Dedifferentiated amniotic fluid mesenchymal stem cell (primary cell): Measurements from ENCODE around the gene PACS2.

Experiments used
- DNase-seq: peaks from one replicate; pipeline ENCODE4 v3.0.0-alpha.2; 2016; ENCODE audit errors: extremely low spot score

The PACS2 gene

DNA sequence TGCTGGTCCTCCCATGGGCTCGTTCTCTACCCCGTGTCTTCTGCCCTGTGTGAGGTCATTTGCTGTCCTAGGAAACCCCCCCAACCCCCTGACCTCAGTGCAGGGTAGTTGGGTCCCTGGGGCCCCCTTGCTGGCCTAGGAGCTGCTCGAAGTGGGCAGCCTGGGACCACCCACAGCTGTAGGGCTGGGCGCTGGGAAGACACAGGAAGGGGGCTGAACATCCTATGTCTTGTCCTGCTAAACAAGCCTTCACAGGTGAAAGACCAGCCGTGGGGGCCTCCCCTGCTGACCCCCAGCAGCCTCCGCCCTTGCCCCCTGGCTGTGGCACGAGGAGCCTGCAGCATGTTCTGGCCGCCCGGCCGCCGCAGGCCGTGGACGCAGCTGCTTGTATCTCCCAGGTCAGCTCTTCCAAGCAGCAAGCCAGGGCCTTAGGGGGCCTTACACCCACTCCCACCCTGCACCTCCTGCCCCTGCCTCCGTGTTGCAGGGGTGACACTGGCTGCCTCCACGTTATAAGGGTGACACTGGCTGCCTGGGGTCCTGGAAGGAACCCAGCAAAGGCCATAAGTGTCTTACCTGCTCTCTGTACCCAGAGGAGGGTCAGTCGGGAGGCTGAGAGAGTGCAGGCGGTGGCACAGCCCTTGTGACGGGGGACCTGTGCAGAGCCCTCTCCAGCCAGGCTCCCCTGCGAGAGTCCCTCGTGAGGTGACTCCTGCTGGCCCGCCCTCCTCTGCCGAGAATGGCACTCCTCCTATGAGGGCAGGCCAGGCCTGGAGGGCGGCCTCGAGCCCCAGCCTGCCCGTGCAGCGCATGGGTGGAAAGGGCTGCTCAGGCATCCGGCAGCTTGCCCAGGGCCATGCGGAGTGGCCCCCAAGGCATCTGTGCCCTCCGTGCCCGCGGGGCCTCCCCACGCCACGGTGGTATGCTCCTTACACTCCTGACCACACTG, 72.3 kb downstream of the PACS2 start:
- no peak for DNase-seq

DNA sequence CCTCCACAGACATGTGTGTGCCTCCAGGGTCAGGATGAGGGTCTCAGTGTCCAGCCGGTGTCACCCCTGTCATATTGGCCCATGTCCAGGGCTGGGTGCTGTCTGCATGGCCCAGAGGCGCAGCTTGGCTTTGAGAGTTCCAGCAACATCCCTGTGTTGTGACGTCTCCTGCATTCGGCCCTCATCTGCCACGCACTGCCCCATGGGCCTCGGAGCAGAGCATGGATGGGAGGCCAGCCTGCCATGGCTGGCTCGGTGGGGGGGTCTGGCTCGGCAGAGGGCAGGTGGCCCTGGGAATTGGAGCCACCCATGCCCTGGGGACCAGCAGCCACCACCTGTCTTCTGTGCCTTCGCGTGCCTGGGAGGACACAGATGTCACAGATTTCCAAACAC, 73.0 kb downstream of the PACS2 start:
- no peak for DNase-seq

DNA sequence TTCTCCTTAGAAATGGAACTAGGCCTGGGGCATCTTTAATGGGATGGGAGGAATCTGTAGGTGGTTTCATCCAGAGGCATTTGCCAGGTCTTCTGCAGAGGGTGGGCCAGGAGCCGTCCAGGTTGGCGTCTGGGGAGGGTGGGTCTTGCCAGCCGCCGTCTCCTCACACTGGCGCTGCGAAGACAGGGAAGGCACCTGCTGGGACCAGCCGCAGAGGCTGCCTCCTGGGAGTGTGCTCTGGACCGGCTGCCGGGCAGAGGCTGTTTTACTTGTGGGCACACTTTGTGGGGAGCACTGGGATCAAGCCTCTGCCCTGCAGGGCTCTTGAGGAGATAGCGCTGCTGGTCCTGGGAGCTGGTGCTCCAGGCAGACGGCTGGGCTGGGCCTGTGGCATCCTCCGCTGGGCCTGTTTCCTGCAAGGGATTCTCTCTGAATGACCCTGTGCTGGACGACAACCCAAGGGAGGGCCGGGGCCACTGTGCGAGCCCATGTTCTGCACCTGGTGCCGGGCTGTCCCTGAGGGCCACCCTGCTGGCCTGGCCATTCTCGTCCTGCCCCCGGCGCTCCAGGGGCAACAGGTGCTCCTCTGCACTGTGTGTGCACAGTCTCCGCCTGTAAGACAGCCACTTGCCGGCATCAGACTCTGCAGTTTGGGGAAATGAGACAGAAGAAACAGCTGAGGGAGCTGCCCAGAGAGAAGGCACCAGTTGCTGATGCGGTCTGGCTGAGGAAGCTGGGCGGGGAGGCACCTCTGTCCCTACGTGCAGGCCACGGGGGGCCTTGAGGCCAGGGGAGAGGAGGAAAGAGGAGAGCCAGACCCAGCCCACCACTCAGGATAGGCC, 73.8 kb downstream of the PACS2 start:
- no peak for DNase-seq

DNA sequence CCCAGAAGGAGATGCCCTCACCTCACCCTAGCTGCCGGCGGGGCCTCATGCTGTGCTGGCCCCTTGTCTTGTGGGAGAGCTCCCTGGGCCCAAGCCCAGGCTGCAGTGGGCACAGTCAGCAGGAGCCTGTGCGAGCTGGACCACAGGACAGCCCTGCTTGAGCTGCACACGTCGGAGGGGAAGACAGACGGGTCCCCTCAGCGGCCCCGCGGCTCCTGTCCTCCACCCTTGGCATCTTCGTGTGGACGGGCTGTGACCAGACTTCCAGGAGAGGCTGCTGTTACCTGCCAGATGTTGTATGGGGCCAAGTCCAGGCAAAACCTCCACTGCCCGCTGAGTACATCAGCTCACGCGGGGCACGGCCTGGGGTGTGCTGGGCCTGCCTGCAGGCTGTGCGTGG, 74.4 kb downstream of the PACS2 start:
- no peak for DNase-seq

GRCh38 chr14:105389534-105389933, 75.0 kb downstream of the PACS2 start:
- DNase-seq: no peak

- no peak for DNase-seq
Measured at GRCh38 chr14:105389976-105390848, 75.7 kb downstream of the PACS2 start.

DNA sequence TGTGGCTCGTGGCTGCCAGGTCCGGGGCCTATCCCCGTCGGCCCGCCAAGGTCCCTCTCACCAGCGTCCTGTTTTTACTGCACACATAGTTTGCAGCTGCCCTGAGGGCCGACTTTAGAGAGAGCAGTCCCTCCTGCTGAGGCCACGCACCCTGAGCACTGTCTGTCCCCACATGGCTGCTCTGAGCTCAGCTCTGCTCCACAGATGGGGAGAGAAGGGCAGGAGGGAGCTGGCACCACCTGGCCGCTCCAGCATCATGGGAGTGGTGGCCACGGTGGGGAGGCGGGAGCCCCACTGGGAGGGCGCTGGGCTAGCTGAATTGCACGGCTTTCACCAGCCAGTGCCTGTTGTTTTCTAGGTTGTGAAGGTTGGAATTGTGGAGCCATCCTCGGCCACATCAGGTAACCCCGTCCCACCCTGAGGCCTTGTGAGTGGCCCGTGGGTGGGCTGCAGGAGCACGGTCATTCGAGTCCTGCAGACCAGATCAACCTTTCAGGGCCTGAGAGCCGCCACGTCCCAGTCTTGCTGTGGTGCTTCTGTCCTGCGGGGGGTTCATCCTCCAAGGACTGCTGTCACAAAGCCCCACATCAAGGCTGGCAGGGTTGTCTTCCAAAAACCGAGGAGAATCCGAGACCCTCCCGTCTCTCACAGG, 76.4 kb downstream of the PACS2 start:
- DNase-seq: no peak

DNA sequence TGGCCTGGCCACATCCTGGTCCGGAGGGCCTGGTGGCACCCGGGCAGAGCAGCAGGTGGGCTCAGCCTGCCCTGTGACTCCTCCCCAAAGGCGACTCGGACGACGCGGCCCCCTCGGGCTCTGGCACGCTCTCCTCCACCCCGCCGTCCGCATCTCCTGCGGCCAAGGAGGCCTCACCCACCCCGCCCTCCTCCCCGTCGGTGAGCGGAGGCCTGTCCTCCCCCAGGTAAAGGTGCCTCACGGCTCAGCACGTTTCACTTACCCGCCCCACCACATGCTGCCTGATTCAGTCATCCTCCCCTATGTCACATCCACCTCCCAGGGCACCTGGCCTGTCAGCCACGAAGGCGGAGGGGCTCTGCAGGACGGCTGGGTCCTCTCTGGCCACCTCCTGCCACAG, 77.0 kb downstream of the PACS2 start:
- DNase-seq: no peak

- DNase-seq: no peak
Measured at GRCh38 chr14:105392131-105393090, 77.9 kb downstream of the PACS2 start.

- no peak for DNase-seq
Measured at GRCh38 chr14:105393151-105393550, 78.6 kb downstream of the PACS2 start.

DNA sequence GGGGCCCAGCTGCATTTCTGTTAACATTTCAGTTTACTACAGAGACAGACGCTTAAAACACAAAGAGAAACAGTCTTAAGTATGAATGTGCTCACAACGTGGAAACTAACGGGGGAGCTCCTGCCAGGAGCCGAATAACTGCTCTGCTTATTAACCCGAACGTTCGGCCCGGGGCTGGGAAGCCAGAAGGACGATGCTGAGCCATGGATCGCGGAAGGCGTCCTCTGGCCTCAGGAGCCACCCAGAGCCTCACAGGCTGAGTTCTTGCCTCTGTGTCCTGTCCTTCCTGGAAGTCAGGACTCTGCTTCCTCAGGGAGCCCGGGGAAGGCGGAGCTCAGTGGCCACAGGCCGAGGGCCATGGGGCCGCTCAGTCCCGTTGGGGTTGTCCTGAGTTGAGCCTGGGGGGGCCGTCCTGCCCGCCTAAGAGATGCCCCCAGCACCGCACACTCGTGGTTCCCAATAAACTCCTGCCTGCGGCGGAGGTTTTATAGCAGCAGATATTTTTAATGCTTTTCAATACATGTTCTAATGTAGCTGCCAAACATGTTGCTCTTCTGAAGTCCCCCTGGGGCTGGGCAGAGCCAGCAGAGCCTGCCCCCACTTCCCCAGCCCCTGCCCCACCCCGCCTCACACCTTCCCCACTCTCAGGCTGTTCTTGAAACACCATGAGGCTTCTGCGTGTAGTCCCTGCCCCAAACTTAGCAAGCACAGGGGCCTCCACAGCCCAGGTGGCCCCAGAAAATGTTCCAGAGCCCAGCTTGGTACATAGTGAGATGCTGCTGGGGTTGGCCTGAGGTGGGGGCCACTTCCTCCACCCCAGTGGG, 80.4 kb downstream of the PACS2 start:
- DNase-seq: no peak

GRCh38 chr14:105395538-105395854, 80.9 kb downstream of the PACS2 start:
- DNase-seq: no peak

DNA sequence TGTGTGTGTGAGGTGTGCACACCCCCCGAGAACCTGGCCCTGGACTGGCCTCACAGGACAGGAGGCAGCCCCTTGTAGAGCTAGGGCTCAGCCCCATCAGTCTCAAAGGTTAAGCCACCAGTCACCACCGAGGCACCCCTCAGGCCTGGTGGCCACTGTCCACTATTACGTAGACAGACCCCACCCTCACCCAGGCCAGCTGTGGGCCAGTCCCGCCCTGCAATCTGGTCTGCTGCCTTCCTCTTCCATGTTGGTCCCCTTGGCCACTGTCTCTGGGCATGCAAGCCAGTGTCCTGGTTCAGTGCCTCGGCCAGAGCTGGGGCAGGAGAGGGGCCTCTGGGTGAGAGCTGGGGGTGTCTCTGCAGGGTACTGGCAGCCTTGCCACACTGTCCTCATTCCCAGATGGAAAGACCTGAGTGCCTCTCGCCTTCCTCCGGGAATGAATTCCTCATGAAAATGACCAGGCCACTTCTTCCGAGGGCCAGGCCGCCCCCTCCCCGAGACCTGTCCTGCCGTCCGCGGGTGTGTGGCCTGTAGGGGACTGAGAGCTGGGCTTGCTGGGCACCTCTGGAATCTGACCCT, 82.9 kb downstream of the PACS2 start:
- DNase-seq: no peak

DNA sequence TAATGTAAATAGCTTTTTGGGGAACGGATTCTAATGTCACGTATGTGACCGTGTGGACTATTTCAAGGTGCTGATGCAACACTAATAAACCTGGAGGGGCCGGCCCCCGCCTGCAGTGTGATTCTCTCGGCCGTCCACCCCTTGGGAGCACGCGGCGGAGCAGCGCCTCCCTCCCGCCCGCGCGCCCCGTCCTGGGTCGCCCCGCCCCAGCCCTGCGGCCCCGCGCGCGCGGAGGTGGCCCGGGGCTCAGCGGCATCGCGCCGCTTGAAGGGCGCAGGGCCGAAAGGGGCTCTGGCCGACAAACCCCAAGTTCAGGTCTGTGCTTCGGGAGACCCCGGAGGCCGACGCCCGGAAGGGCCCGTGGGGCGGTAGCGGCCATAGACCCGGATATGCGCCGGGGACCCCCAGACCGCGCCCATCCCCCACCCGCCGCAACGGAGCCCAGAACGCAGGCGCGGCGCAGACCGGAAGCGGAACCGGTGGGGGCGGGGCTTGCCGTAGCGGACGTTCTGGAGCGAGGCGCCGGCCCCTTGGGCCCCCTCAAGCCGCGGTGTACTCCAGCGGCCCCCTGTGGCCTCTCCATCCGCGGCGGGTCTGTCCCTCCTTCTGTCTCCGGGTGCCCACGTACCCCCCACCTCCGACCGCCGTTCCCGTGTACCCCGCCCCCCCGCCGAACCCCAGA, 83.6 kb downstream of the PACS2 start, which contains the start of gene TEX22:
Gene TEX22, plus strand, starts transcription at position 495 of the 682 bp plus-strand sequence. CDS start 803 bp downstream, outside the sequence.
- peak; percentile 67 for DNase-seq

DNA sequence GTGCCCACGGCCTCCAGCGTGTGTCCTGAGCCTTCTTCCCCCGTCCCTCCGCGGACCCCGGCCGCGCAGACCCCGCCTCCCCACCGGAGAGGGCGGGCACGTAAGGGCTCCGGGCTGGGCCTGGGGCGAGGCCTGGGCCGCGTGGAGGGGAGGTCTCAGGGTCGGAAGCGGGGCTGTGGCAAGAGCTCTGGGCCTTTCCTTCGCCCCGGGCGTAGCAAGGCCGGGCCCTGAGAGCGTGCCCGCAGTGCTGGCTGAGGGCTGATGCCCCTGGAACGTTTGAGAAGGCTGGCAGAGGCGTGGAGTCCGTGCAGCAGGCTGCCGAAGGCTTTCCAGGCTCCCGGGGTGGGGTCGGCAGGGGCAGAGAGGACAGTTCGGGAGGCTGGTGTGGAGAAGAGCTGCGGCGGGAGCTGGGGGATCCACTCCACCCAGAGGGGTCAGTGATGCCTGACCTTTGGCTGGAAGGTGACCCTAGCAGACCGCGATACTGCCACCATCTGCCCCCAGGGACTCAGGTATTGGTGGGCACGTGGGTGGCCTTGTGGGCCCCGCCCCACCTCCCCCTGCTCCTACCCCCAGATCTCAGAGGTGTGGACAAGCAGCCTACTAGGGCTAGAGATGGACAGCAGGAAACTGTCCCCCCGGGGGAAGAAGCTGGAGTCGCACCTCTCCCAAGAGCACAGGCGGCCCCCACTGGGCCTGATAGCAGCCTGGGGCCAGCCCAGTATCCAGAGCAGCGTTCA, 84.3 kb downstream of the PACS2 start:
- DNase-seq: no peak

- no peak for DNase-seq
Measured at GRCh38 chr14:105399466-105399775, 84.9 kb downstream of the PACS2 start.

GRCh38 chr14:105400016-105400415, 85.5 kb downstream of the PACS2 start:
- DNase-seq: no peak

- no peak for DNase-seq
Measured at GRCh38 chr14:105401699-105402098, 87.2 kb downstream of the PACS2 start.
